Amniotic epithelial cell (primary cell): ENCODE results near the gene LIMA1.
"Not testable (repeated sequence)": the region's sequence is repeated elsewhere in the genome, so short reads cannot be mapped to it uniquely, and the experiment has no call there.

Source experiments
- DNase-seq: peaks from one replicate; pipeline ENCODE4 v3.0.0-alpha.2; 2010; ENCODE audit warnings: low read depth

Gene LIMA1

GRCh38 chr12:50185970-50186663 lies 97.2 kb downstream of the LIMA1 start:
- DNase-seq = peak; percentile 61

GRCh38 chr12:50185301-50185895 lies 97.9 kb downstream of the LIMA1 start:
- DNase-seq = no peak

- DNase-seq = no peak
Measured at GRCh38 chr12:50184261-50184660, 99.1 kb downstream of the LIMA1 start.

GRCh38 chr12:50182461-50182860 lies 100.9 kb downstream of the LIMA1 start:
- DNase-seq = no peak

GRCh38 chr12:50181691-50182090 lies 101.6 kb downstream of the LIMA1 start:
- DNase-seq = no peak

- DNase-seq = no peak
Measured at GRCh38 chr12:50175716-50176026, 107.6 kb downstream of the LIMA1 start.

- peak; percentile 80 for DNase-seq
Measured at GRCh38 chr12:50174971-50175715, 108.2 kb downstream of the LIMA1 start.

GRCh38 chr12:50167049-50167828 lies 116.1 kb downstream of the LIMA1 start, which contains the start of gene CERS5:
CERS5 (minus strand) TSS chr12:50167369; CDS start chr12:50167297, 72 bp downstream.
- DNase-seq = peak; percentile 98

GRCh38 chr12:50166799-50167048 lies 116.6 kb downstream of the LIMA1 start:
- no peak for DNase-seq

GRCh38 chr12:50164963-50165362 lies 118.4 kb downstream of the LIMA1 start:
- no peak for DNase-seq

- peak; percentile 91 for DNase-seq
Measured at GRCh38 chr12:50162230-50162629, 121.1 kb downstream of the LIMA1 start.

- DNase-seq = no peak
Measured at GRCh38 chr12:50160643-50161042, 122.7 kb downstream of the LIMA1 start.

GRCh38 chr12:50157259-50157658 lies 126.1 kb downstream of the LIMA1 start:
- DNase-seq = peak; percentile 23

- no peak for DNase-seq
Measured at GRCh38 chr12:50156641-50157040, 126.7 kb downstream of the LIMA1 start.

GRCh38 chr12:50154947-50155346 lies 128.4 kb downstream of the LIMA1 start:
- DNase-seq = not testable (repeated sequence)

GRCh38 chr12:50151047-50151687 lies 132.2 kb downstream of the LIMA1 start:
- no peak for DNase-seq

- DNase-seq = no peak
Measured at GRCh38 chr12:50149311-50149710, 134.0 kb downstream of the LIMA1 start.

GRCh38 chr12:50148011-50148410 lies 135.3 kb downstream of the LIMA1 start:
- peak; percentile 23 for DNase-seq

- DNase-seq = no peak
Measured at GRCh38 chr12:50147281-50147680, 136.0 kb downstream of the LIMA1 start.

- DNase-seq = no peak
Measured at GRCh38 chr12:50145439-50145838, 137.9 kb downstream of the LIMA1 start.

GRCh38 chr12:50142993-50143392 lies 140.3 kb downstream of the LIMA1 start:
- DNase-seq = no peak

GRCh38 chr12:50132505-50133135 lies 150.7 kb downstream of the LIMA1 start:
- DNase-seq = peak; percentile 51
